ENCODE data around the gene ZKSCAN7. TPM values are rescaled to one million over a fixed set of nuclear protein-coding genes. Genes with fewer than 3 reads are reported as not detected.
A peak's percentile ranks its signal among the peaks of the same experiment; 100 is the strongest.

Gene ZKSCAN7
- polyA plus RNA-seq, 2 donors: 0.56 to 0.81 TPM

GRCh38 chr3:44584646-44585501, 29.9 kb downstream of the ZKSCAN7 start, which contains the start of gene ZNF660:
TSS of gene ZNF660 (plus strand) at chr3:44584964. CDS start at chr3:44594194, 9,230 bp downstream.
- H3K27ac ChIP-seq (ENCODE audit: low read depth in 2 of 2, low read length in 1 of 2): peak within 1 kb of the TSS; percentile 33 to 75
- peak within 1 kb of the TSS; percentile 51 to 56 for H3K4me3 ChIP-seq (ENCODE audit: low read depth in 1 of 2, low read length in 2 of 2)
- no peaks in the 10 kb centered on the region for H3K36me3 ChIP-seq (ENCODE audit: control insufficient read depth in 2 of 2, insufficient read depth in 2 of 2, low read length in 1 of 2)
- 3 to 4% methylated on average over 37 to 41 of the region's 41 CpGs for WGBS, 2 donors
- H3K9me3 ChIP-seq (ENCODE audit: control insufficient read depth in 2 of 2, insufficient read depth in 1 of 2, low read depth in 1 of 2, low read length in 1 of 2): peaks cover 3 to 4% of the 10 kb centered on the region in 2 donors
- H3K4me1 ChIP-seq (ENCODE audit: control insufficient read depth in 2 of 2, insufficient read depth in 2 of 2, low read length in 1 of 2): peaks cover 6 to 11% of the 10 kb centered on the region in 2 donors
- no peaks in the 10 kb centered on the region for H3K27me3 ChIP-seq (ENCODE audit: control insufficient read depth in 1 of 2, insufficient read depth in 2 of 2, low read length in 2 of 2)

DNA sequence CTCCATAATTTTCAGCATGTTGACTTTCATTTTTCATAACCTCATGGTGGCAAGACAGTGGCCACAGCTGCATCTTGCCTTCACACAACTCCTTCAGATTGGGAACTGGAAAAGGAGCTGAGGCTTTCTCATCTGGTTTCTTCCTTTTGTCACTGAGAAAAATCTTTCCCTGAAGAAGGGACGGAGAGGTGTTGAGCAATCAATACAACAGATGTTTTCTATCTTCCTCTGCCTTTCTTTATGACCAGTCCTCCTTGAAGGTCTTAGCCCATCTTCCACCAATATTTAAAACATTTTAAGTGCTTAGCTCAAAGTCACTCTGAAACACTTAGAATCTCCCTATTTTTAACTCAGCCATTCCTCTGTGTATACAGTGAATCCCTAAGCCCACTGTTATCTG, 41.6 kb downstream of the ZKSCAN7 start:
- H3K36me3 ChIP-seq (ENCODE audit: control insufficient read depth in 2 of 2, insufficient read depth in 2 of 2, low read length in 1 of 2): peaks cover 0 to 4% of the 10 kb centered on the region in 2 donors
- H3K4me1 ChIP-seq (ENCODE audit: control insufficient read depth in 2 of 2, insufficient read depth in 2 of 2, low read length in 1 of 2): no peaks in the 10 kb centered on the region
- WGBS, 2 donors: 82 to 86% methylated on average over 1 of the region's 1 CpG
- no peak overlapping the region for H3K27ac ChIP-seq (ENCODE audit: low read depth in 2 of 2, low read length in 1 of 2)
- H3K27me3 ChIP-seq (ENCODE audit: control insufficient read depth in 1 of 2, insufficient read depth in 2 of 2, low read length in 2 of 2): no peaks in the 10 kb centered on the region
- H3K4me3 ChIP-seq (ENCODE audit: low read depth in 1 of 2, low read length in 2 of 2): no peak overlapping the region
- peaks cover 2 to 4% of the 10 kb centered on the region in 2 donors for H3K9me3 ChIP-seq (ENCODE audit: control insufficient read depth in 2 of 2, insufficient read depth in 1 of 2, low read depth in 1 of 2, low read length in 1 of 2)

DNA sequence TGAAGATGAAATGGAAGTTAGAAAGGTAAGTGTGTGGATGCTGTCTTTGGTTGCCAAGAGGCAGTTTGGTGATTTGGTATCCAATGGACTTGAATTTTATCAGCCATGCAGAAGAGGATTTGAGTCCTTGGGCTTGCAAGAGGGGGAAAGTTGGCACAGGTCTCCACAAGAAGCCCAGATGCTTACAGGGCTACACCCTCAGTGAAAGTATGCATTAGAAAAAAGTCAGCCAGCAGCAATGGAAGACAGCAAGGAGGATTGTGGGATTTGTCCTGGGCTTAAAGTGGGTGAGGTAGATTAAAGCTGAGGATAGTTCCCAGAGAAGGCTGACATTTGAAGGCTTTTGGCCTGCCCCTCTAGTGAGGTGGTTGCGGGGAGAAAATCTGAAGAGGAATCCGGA, 46.8 kb downstream of the ZKSCAN7 start:
- Histone ChIP-seq H3K27ac (ENCODE audit: low read depth in 2 of 2, low read length in 1 of 2) (no peak overlapping the region), H3K4me1 (ENCODE audit: control insufficient read depth in 2 of 2, insufficient read depth in 2 of 2, low read length in 1 of 2) (no peaks in the 10 kb centered on the region), H3K36me3 (ENCODE audit: control insufficient read depth in 2 of 2, insufficient read depth in 2 of 2, low read length in 1 of 2) (no peaks in the 10 kb centered on the region), H3K9me3 (ENCODE audit: control insufficient read depth in 2 of 2, insufficient read depth in 1 of 2, low read depth in 1 of 2, low read length in 1 of 2) (no peaks in the 10 kb centered on the region), H3K27me3 (ENCODE audit: control insufficient read depth in 1 of 2, insufficient read depth in 2 of 2, low read length in 2 of 2) (no peaks in the 10 kb centered on the region), H3K4me3 (ENCODE audit: low read depth in 1 of 2, low read length in 2 of 2) (no peak overlapping the region)
- 95 to 99% methylated on average over 2 of the region's 2 CpGs for WGBS, 2 donors

DNA sequence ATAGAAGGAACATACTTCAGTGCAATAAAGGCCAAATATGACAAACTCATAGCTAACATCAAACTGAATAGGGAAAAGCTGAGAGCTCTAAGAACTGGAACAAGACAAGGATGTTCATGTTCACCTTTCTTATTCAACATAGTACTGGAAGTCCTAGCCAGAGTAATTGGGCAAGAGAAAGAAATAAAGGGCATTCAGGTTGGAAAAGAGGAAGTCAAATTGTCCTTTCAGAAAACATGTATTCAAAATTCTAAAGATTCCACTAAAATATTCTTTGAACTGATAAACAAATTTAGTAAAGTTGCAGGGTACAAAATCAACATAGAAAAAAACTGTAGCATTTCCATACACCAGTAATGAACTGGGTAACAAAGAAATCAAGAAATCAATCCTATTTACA, 57.7 kb downstream of the ZKSCAN7 start:
- H3K4me1 ChIP-seq (ENCODE audit: control insufficient read depth in 2 of 2, insufficient read depth in 2 of 2, low read length in 1 of 2): no peaks in the 10 kb centered on the region
- H3K36me3 ChIP-seq (ENCODE audit: control insufficient read depth in 2 of 2, insufficient read depth in 2 of 2, low read length in 1 of 2): no peaks in the 10 kb centered on the region
- H3K27me3 ChIP-seq (ENCODE audit: control insufficient read depth in 1 of 2, insufficient read depth in 2 of 2, low read length in 2 of 2): no peaks in the 10 kb centered on the region
- H3K27ac ChIP-seq (ENCODE audit: low read depth in 2 of 2, low read length in 1 of 2): no peak overlapping the region
- H3K9me3 ChIP-seq (ENCODE audit: control insufficient read depth in 2 of 2, insufficient read depth in 1 of 2, low read depth in 1 of 2, low read length in 1 of 2): no peaks in the 10 kb centered on the region
- no peak overlapping the region for H3K4me3 ChIP-seq (ENCODE audit: low read depth in 1 of 2, low read length in 2 of 2)

Other genes starting within 250 kb of the ZKSCAN7 start
- 1 to 10 TPM; 9.7 TPM for gene TCAIM, start 216.4 kb upstream of the ZKSCAN7 start, polyA plus RNA-seq
- gene ZNF445, start 77.5 kb upstream of the ZKSCAN7 start, polyA plus RNA-seq: 1 to 10 TPM; 1.4 to 3.2 TPM
- under 1 TPM; 0.28 to 0.31 TPM for gene ZNF660, start 29.8 kb downstream of the ZKSCAN7 start, polyA plus RNA-seq
- 1 to 10 TPM; 4.1 to 5.3 TPM for gene ZNF197, start 69.8 kb downstream of the ZKSCAN7 start, polyA plus RNA-seq
- 1 to 10 TPM; 2.8 to 4.7 TPM for gene ZNF35, start 93.5 kb downstream of the ZKSCAN7 start, polyA plus RNA-seq
- gene ZNF502, start 157.5 kb downstream of the ZKSCAN7 start, polyA plus RNA-seq: 1 to 10 TPM; 1.9 to 2.2 TPM
- under 1 TPM; 0.53 to 0.89 TPM for gene ZNF501, start 174.4 kb downstream of the ZKSCAN7 start, polyA plus RNA-seq
- 1 to 10 TPM; 6.3 to 7.0 TPM for gene KIAA1143, start 206.4 kb downstream of the ZKSCAN7 start, polyA plus RNA-seq
- gene KIF15, start 206.6 kb downstream of the ZKSCAN7 start, polyA plus RNA-seq: 1 to 10 TPM; 4.2 to 4.3 TPM

All from esophagus (tissue), 2 donors.